Mesendoderm (in vitro differentiated cells): ENCODE results near the gene KPNA3.

ENCODE experiments used
- DNase-seq: peaks from one replicate; pipeline ENCODE4 v3.0.0; 2013
- H2AK5ac ChIP-seq: 2 replicates; pipeline ENCODE4 v1.6.1; 2013; ENCODE audit warnings: low read length, inconsistent platforms
- H2BK120ac ChIP-seq: 2 replicates; pipeline ENCODE4 v1.6.1; 2013; ENCODE audit warnings: low read depth, mild to moderate bottlenecking, low read length, moderate library complexity, mixed read lengths
- H2BK15ac ChIP-seq: replicated peaks from 2 replicates; pipeline ENCODE4 v1.6.1; 2013; ENCODE audit warnings: low read depth, mild to moderate bottlenecking, moderate library complexity
- H2BK5ac ChIP-seq: 2 replicates; pipeline ENCODE4 v1.6.1; 2013; ENCODE audit warnings: low read length, inconsistent platforms
- H3K18ac ChIP-seq: 2 replicates; pipeline ENCODE4 v1.6.1; 2013; ENCODE audit warnings: mild to moderate bottlenecking, low read length, mixed read lengths
- H3K23ac ChIP-seq: one replicate; pipeline ENCODE4 v1.6.1; 2013; ENCODE audit warnings: low read length
- H3K27ac ChIP-seq: 2 replicates; pipeline ENCODE4 v1.5.1; 2013; ENCODE audit warnings: low read depth, mild to moderate bottlenecking, inconsistent platforms, low read length, moderate library complexity
- H3K27me3 ChIP-seq: 2 replicates; pipeline ENCODE4 v1.6.1; 2013; ENCODE audit warnings: low read length, control low read depth, mild to moderate bottlenecking, inconsistent platforms; ENCODE audit not compliant: insufficient read depth, poor library complexity
- H3K36me3 ChIP-seq: 2 replicates; pipeline ENCODE4 v1.6.1; 2013; ENCODE audit warnings: low read length, inconsistent platforms; ENCODE audit not compliant: control insufficient read depth, insufficient read depth
- H3K4ac ChIP-seq: one replicate; pipeline ENCODE4 v1.6.1; 2013; ENCODE audit warnings: low read depth, mild to moderate bottlenecking, low read length, moderate library complexity
- H3K4me1 ChIP-seq: 2 replicates; pipeline ENCODE4 v1.6.1; 2013; ENCODE audit warnings: low read depth, low read length, inconsistent platforms; ENCODE audit not compliant: control insufficient read depth
- H3K4me2 ChIP-seq: 2 replicates; pipeline ENCODE4 v1.6.1; 2013; ENCODE audit warnings: low read length
- H3K4me3 ChIP-seq: 2 replicates; pipeline ENCODE4 v1.5.1; 2013; ENCODE audit warnings: mild to moderate bottlenecking, low read length
- H3K56ac ChIP-seq: one replicate; pipeline ENCODE4 v1.6.1; 2013; ENCODE audit warnings: low read length
- H3K79me1 ChIP-seq: 2 replicates; pipeline ENCODE4 v1.6.1; 2013; ENCODE audit warnings: low read length, inconsistent platforms
- H3K79me2 ChIP-seq: 2 replicates; pipeline ENCODE4 v1.6.1; 2013; ENCODE audit warnings: mild to moderate bottlenecking, low read length; ENCODE audit not compliant: control insufficient read depth, insufficient read depth
- H3K9ac ChIP-seq: 2 replicates; pipeline ENCODE4 v1.6.1; 2013; ENCODE audit warnings: low read length, inconsistent platforms
- H4K5ac ChIP-seq: one replicate; pipeline ENCODE4 v1.6.1; 2013; ENCODE audit warnings: low read length
- H4K8ac ChIP-seq: one replicate; pipeline ENCODE4 v1.6.1; 2013; ENCODE audit warnings: low read depth, mild to moderate bottlenecking, control low read depth, low read length, moderate library complexity
- WGBS: extraction: QIAGEN DNeasy Blood & Tissue Kit; methylation state at CpG from one replicate; pipeline ENCODE4 v1.1.7; 2013; ENCODE audit warnings: low lambda C conversion rate, missing lambda C conversion rate; ENCODE audit not compliant: insufficient coverage; ENCODE audit errors: extremely low coverage; 5-methylcytosine and 5-hydroxymethylcytosine counted together

Gene KPNA3

GRCh38 chr13:49779721-49780120 is 12.8 kb downstream of the KPNA3 start:
- H3K4me2 ChIP-seq, result no peak overlapping the region
- H3K27ac ChIP-seq, result no peak overlapping the region
- no peak overlapping the region for H3K56ac ChIP-seq
- H3K4ac ChIP-seq, result no peak overlapping the region
- no peak overlapping the region for H3K9ac ChIP-seq
- H3K4me3 ChIP-seq, result no peak overlapping the region
- no peaks in the 10 kb centered on the region for H3K27me3 ChIP-seq
- H3K23ac ChIP-seq, result no peak overlapping the region
- DNase-seq, result no peak
- H3K36me3 ChIP-seq, result no peaks in the 10 kb centered on the region
- H3K4me1 ChIP-seq, result no peaks in the 10 kb centered on the region
- no peak overlapping the region for H3K18ac ChIP-seq
- no peak overlapping the region for H2BK15ac ChIP-seq
- H4K8ac ChIP-seq, result no peak overlapping the region
- H2AK5ac ChIP-seq, result no peak overlapping the region
- no peak overlapping the region for H2BK120ac ChIP-seq
- H3K79me2 ChIP-seq, result peaks cover 53% of the 10 kb centered on the region
- H4K5ac ChIP-seq, result no peak overlapping the region
- peaks cover 23% of the 10 kb centered on the region for H3K79me1 ChIP-seq
- H2BK5ac ChIP-seq, result no peak overlapping the region

- H3K9ac ChIP-seq, result no peak overlapping the region
- H3K27ac ChIP-seq, result no peak overlapping the region
- H2BK15ac ChIP-seq, result no peak overlapping the region
- no peaks in the 10 kb centered on the region for H3K36me3 ChIP-seq
- no peaks in the 10 kb centered on the region for H3K4me1 ChIP-seq
- H3K4ac ChIP-seq, result no peak overlapping the region
- no peak overlapping the region for H4K5ac ChIP-seq
- no peak overlapping the region for H3K23ac ChIP-seq
- H2BK5ac ChIP-seq, result no peak overlapping the region
- no peak for DNase-seq
- H3K4me2 ChIP-seq, result no peak overlapping the region
- H4K8ac ChIP-seq, result no peak overlapping the region
- no peak overlapping the region for H3K4me3 ChIP-seq
- peaks cover 53% of the 10 kb centered on the region for H3K79me2 ChIP-seq
- peaks cover 24% of the 10 kb centered on the region for H3K79me1 ChIP-seq
- no peak overlapping the region for H2AK5ac ChIP-seq
- 100% methylated on average over 1 of the region's 6 CpGs for WGBS
- no peak overlapping the region for H3K56ac ChIP-seq
- H3K27me3 ChIP-seq, result no peaks in the 10 kb centered on the region
- H2BK120ac ChIP-seq, result no peak overlapping the region
- no peak overlapping the region for H3K18ac ChIP-seq
These were observed 14.5 kb downstream of the KPNA3 start for GRCh38 chr13:49777746-49778614.

GRCh38 chr13:49776871-49777270 is 15.6 kb downstream of the KPNA3 start:
- no peak for DNase-seq
- no peaks in the 10 kb centered on the region for H3K4me1 ChIP-seq
- H3K56ac ChIP-seq, result no peak overlapping the region
- no peak overlapping the region for H2BK120ac ChIP-seq
- no peak overlapping the region for H3K27ac ChIP-seq
- H3K4me3 ChIP-seq, result no peak overlapping the region
- no peak overlapping the region for H4K8ac ChIP-seq
- no peak overlapping the region for H2AK5ac ChIP-seq
- peaks cover 21% of the 10 kb centered on the region for H3K79me1 ChIP-seq
- no peaks in the 10 kb centered on the region for H3K27me3 ChIP-seq
- H3K79me2 ChIP-seq, result peaks cover 46% of the 10 kb centered on the region
- H3K4me2 ChIP-seq, result no peak overlapping the region
- no peaks in the 10 kb centered on the region for H3K36me3 ChIP-seq
- no peak overlapping the region for H3K18ac ChIP-seq
- H2BK15ac ChIP-seq, result no peak overlapping the region
- H3K9ac ChIP-seq, result no peak overlapping the region
- H2BK5ac ChIP-seq, result no peak overlapping the region
- H3K23ac ChIP-seq, result no peak overlapping the region
- no peak overlapping the region for H4K5ac ChIP-seq
- H3K4ac ChIP-seq, result no peak overlapping the region

GRCh38 chr13:49774376-49775005 is 18.0 kb downstream of the KPNA3 start:
- H2AK5ac ChIP-seq, result no peak overlapping the region
- no peak overlapping the region for H2BK15ac ChIP-seq
- H3K23ac ChIP-seq, result no peak overlapping the region
- H3K18ac ChIP-seq, result no peak overlapping the region
- H3K4me1 ChIP-seq, result no peaks in the 10 kb centered on the region
- no peaks in the 10 kb centered on the region for H3K27me3 ChIP-seq
- no peak overlapping the region for H3K4me3 ChIP-seq
- no peak overlapping the region for H2BK120ac ChIP-seq
- H3K9ac ChIP-seq, result no peak overlapping the region
- no peak overlapping the region for H3K27ac ChIP-seq
- no peak overlapping the region for H3K4me2 ChIP-seq
- WGBS, result no CpG with 5 or more reads among the region's 2 CpGs
- no peak overlapping the region for H3K56ac ChIP-seq
- no peak overlapping the region for H4K8ac ChIP-seq
- H3K79me2 ChIP-seq, result peaks cover 33% of the 10 kb centered on the region
- no peak overlapping the region for H4K5ac ChIP-seq
- no peak overlapping the region for H2BK5ac ChIP-seq
- H3K36me3 ChIP-seq, result no peaks in the 10 kb centered on the region
- no peak overlapping the region for H3K4ac ChIP-seq
- H3K79me1 ChIP-seq, result peaks cover 16% of the 10 kb centered on the region
- DNase-seq, result no peak

- Histone ChIP-seq H3K18ac (no peak overlapping the region), H3K9ac (no peak overlapping the region), H3K56ac (no peak overlapping the region), H2BK5ac (no peak overlapping the region), H2BK15ac (no peak overlapping the region), H3K4me1 (no peaks in the 10 kb centered on the region), H3K27me3 (no peaks in the 10 kb centered on the region), H3K4me3 (no peak overlapping the region), H4K5ac (no peak overlapping the region), H3K79me1 (peaks cover 11% of the 10 kb centered on the region), H3K36me3 (no peaks in the 10 kb centered on the region), H3K79me2 (peaks cover 24% of the 10 kb centered on the region), H4K8ac (no peak overlapping the region), H3K23ac (no peak overlapping the region), H3K4ac (no peak overlapping the region), H3K4me2 (no peak overlapping the region), H3K27ac (no peak overlapping the region), H2BK120ac (no peak overlapping the region), H2AK5ac (no peak overlapping the region)
- WGBS, result no CpG with 5 or more reads among the region's 2 CpGs
- no peak for DNase-seq
These were observed 19.7 kb downstream of the KPNA3 start for GRCh38 chr13:49772828-49773227.
